Liver (tissue), 3 donors: ENCODE results near the gene CMIP.

Experiments
- CTCF ChIP-seq: fragments of 150-350 bp; IDR thresholded peaks from 2 replicates; pipeline ENCODE4 v1.5.1; 2017; ENCODE audit warnings: improper control_type of control experiment, low read depth, low read length; ENCODE audit not compliant: missing input control
- EGR1 ChIP-seq, 2 donors: IDR thresholded peaks; 2 replicates each; pipeline ENCODE4 v1.6.1; 2016 to 2018; ENCODE audit warnings: antibody characterized with exemption in 2 of 2, low read depth in 2 of 2
- FOXA1 ChIP-seq: IDR thresholded peaks from 2 replicates; pipeline ENCODE4 v1.6.1; 2016; ENCODE audit warnings: antibody characterized with exemption
- FOXA2 ChIP-seq: IDR thresholded peaks from 2 replicates; pipeline ENCODE4 v1.6.1; 2016; ENCODE audit warnings: antibody characterized with exemption
- GABPA ChIP-seq, 2 donors: IDR thresholded peaks in 1 of 2; conservative IDR thresholded peaks in 1 of 2; 2 replicates each; pipeline ENCODE4 v1.6.1; 2016; ENCODE audit warnings: antibody characterized with exemption in 2 of 2, mild to moderate bottlenecking in 1 of 2, moderate library complexity in 1 of 2
- HNF4G ChIP-seq: IDR thresholded peaks from 2 replicates; pipeline ENCODE4 v1.6.1; 2016; ENCODE audit warnings: antibody characterized with exemption
- JUND ChIP-seq, 2 donors: IDR thresholded peaks; 2 replicates each; pipeline ENCODE4 v1.6.1; 2016; ENCODE audit warnings: antibody characterized with exemption in 2 of 2
- MAX ChIP-seq: IDR thresholded peaks from 2 replicates; pipeline ENCODE4 v1.6.1; 2016; ENCODE audit warnings: antibody characterized with exemption
- RAD21 ChIP-seq, 2 donors: IDR thresholded peaks; 2 replicates each; pipeline ENCODE4 v1.6.1; 2016; ENCODE audit warnings: antibody characterized with exemption in 2 of 2, mild to moderate bottlenecking in 2 of 2
- REST ChIP-seq: IDR thresholded peaks from 2 replicates; pipeline ENCODE4 v1.6.1; 2016; ENCODE audit warnings: antibody characterized with exemption, mild to moderate bottlenecking
- SP1 ChIP-seq: IDR thresholded peaks from 2 replicates; pipeline ENCODE4 v1.6.1; 2018; ENCODE audit warnings: antibody characterized with exemption, mild to moderate bottlenecking
- YY1 ChIP-seq: IDR thresholded peaks from 2 replicates; pipeline ENCODE4 v1.6.1; 2016; ENCODE audit warnings: antibody characterized with exemption, mild to moderate bottlenecking
- donor health status: healthy.
- donor health status: healthy.

- no peak for TF ChIP-seq CTCF
- TF ChIP-seq GABPA (IDR thresholded peaks at IDR 0.05 in 1 of 2, conservative IDR thresholded peaks at IDR 0.05 in 1 of 2): no peak
- TF ChIP-seq HNF4G: no peak
- TF ChIP-seq REST: no peak
- TF ChIP-seq YY1: no peak
- TF ChIP-seq FOXA1: no peak
- no peak for TF ChIP-seq JUND (IDR thresholded peaks at IDR 0.05)
- TF ChIP-seq FOXA2: no peak
- TF ChIP-seq MAX: no peak
- TF ChIP-seq RAD21 (IDR thresholded peaks at IDR 0.05): no peak
- no peak for TF ChIP-seq EGR1 (IDR thresholded peaks at IDR 0.05; ENCODE audit: low read depth in 2 of 2)
- TF ChIP-seq SP1: no peak
These were observed 221.0 kb downstream of the CMIP start for GRCh38 chr16:81665588-81665987.
